Osteocyte (in vitro differentiated cells): ENCODE results near the gene USP27X. TPM values are rescaled to one million over a fixed set of nuclear protein-coding genes. Genes with fewer than 3 reads are reported as not detected.
A peak's percentile ranks its signal among the peaks of the same experiment; 100 is the strongest.

Source experiments
- DNase-seq: peaks from one replicate; pipeline ENCODE4 v3.0.0; 2021; ENCODE audit warnings: mixed read lengths; ENCODE audit not compliant: unreplicated experiment; ENCODE audit errors: extremely low spot score
- H3K27ac Mint-ChIP-seq: one replicate; pipeline ENCODE4 v1.8.0; 2021; ENCODE audit warnings: mild to moderate bottlenecking, mixed read lengths; ENCODE audit not compliant: unreplicated experiment
- H3K27me3 Mint-ChIP-seq: one replicate; pipeline ENCODE4 v1.8.0; 2021; ENCODE audit warnings: mixed read lengths; ENCODE audit not compliant: unreplicated experiment
- H3K36me3 Mint-ChIP-seq: one replicate; pipeline ENCODE4 v1.8.0; 2021; ENCODE audit warnings: mixed read lengths; ENCODE audit not compliant: unreplicated experiment
- H3K4me1 Mint-ChIP-seq: one replicate; pipeline ENCODE4 v1.8.0; 2021; ENCODE audit warnings: mixed read lengths; ENCODE audit not compliant: unreplicated experiment
- H3K4me3 Mint-ChIP-seq: one replicate; pipeline ENCODE4 v1.8.0; 2021; ENCODE audit warnings: mild to moderate bottlenecking, moderate library complexity, mixed read lengths; ENCODE audit not compliant: unreplicated experiment
- H3K9me3 Mint-ChIP-seq: one replicate; pipeline ENCODE4 v1.8.0; 2021; ENCODE audit warnings: mixed read lengths; ENCODE audit not compliant: unreplicated experiment
- CTCF ChIP-seq: fragments of 200-600 bp; sonication (generic); IDR thresholded peaks from 2 replicates; pipeline ENCODE4 v1.5.0; 2021; ENCODE audit warnings: antibody characterized with exemption, mild to moderate bottlenecking, moderate library complexity
- total RNA-seq: library from RNA; stranded (reverse); gene quantifications from 2 replicates; pipeline ENCODE4 v1.2.1, GENCODE V29; 2021

The USP27X gene
- total RNA-seq, 1 donor from 2014 or later, result 4.6 TPM

GRCh38 chrX:49921109-49921508 lies 41.8 kb downstream of the USP27X start:
- H3K27me3 Mint-ChIP-seq, result no peaks in the 10 kb centered on the region
- H3K9me3 Mint-ChIP-seq, result no peaks in the 10 kb centered on the region
- H3K36me3 Mint-ChIP-seq, result no peaks in the 10 kb centered on the region
- no peak for TF ChIP-seq CTCF
- no peak overlapping the region for H3K4me3 Mint-ChIP-seq
- H3K4me1 Mint-ChIP-seq, result peaks cover 9% of the 10 kb centered on the region
- no peak for DNase-seq
- H3K27ac Mint-ChIP-seq, result no peak overlapping the region

DNA sequence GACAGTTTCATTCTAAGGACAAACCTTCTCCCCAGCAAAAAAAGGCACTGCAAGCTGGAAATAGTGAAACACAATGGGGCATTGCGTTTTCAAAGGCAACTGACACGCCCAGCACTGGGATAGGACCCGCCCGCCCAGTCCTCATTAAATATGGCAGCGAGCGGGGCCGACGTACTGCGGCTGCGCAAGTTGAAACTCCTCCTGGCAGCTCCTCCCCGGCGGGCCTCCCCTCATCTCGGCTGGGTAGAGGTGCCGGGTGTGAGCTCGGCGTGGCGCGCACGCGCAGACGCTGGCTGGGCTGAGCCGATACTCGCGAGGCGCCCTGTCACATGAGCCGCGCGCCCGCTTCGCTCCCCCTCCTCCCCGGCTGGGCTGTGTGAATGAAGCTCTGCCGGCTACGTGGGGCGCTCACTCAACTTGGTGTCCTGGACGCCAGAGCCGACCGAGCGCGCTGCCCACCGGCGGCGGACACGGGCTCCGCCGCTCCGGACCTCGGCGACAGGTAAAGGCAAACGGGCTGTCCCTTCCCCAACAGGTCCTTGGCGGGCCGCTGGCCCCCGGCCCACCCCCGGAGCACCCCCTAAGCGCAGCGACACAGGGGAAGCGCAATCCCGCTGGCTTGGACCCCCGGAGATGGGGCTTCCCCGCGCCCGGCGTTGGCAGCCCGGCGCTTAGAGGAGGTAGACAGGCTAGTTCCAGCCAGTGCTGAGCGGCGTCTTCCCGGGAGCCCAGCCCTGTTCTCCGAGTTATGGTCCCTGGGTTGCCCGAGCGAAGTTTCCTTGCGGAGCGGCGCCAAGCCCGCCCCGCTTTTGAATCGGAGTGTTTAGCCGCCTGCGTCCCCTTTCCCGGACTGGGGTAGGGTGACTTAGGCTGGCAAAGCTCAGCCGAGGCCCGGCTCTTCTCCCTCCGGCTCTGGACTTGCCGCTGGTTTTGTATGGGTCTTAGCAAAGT lies 43.3 kb downstream of the USP27X start, which contains the start of gene CLCN5:
CLCN5 (plus strand) TSS at position 306 of the 951 bp plus-strand sequence. CDS start 2,703 bp downstream, outside the sequence.
- H3K27ac Mint-ChIP-seq, result peak within 1 kb of the TSS; percentile 82
- peaks cover 9% of the 10 kb centered on the region for H3K4me1 Mint-ChIP-seq
- DNase-seq, result peak; percentile 98
- no peak for TF ChIP-seq CTCF
- peak within 1 kb of the TSS; percentile 78 for H3K4me3 Mint-ChIP-seq
- peaks cover 5% of the 10 kb centered on the region for H3K9me3 Mint-ChIP-seq
- no peaks in the 10 kb centered on the region for H3K27me3 Mint-ChIP-seq
- no peaks in the 10 kb centered on the region for H3K36me3 Mint-ChIP-seq

GRCh38 chrX:49925176-49925575 lies 45.9 kb downstream of the USP27X start:
- no peaks in the 10 kb centered on the region for H3K27me3 Mint-ChIP-seq

GRCh38 chrX:49930039-49930438 lies 50.8 kb downstream of the USP27X start:
- Mint-ChIP-seq H3K4me1 (peaks cover 2% of the 10 kb centered on the region), H3K36me3 (no peaks in the 10 kb centered on the region), H3K9me3 (peaks cover 5% of the 10 kb centered on the region), H3K27ac (no peak overlapping the region), H3K4me3 (no peak overlapping the region), H3K27me3 (no peaks in the 10 kb centered on the region)
- no peak for TF ChIP-seq CTCF
- DNase-seq, result no peak

More at GRCh38 chrX:49925176-49925575, 45.9 kb downstream of the USP27X start:
- H3K27ac Mint-ChIP-seq, result no peak overlapping the region
- TF ChIP-seq CTCF, result no peak
- peaks cover 9% of the 10 kb centered on the region for H3K4me1 Mint-ChIP-seq
- no peaks in the 10 kb centered on the region for H3K36me3 Mint-ChIP-seq
- DNase-seq, result no peak
- peaks cover 5% of the 10 kb centered on the region for H3K9me3 Mint-ChIP-seq
- H3K4me3 Mint-ChIP-seq, result no peak overlapping the region

Other genes with a start within 250 kb of the USP27X start
- gene PAGE1, start 183.5 kb upstream of the USP27X start, total RNA-seq, result not detected in 2 replicates
- gene PAGE4, start 50.2 kb upstream of the USP27X start, total RNA-seq, result not detected in 2 replicates
- 12.5 and 13.1 TPM in 2 replicates for gene CLCN5, start 43.1 kb downstream of the USP27X start, total RNA-seq